ENCODE results near the gene SLC7A7. TPM values are rescaled to one million over a fixed set of nuclear protein-coding genes. Genes with fewer than 3 reads are reported as not detected.

SLC7A7 gene
- total and polyA plus RNA-seq, 2 of the 13 experiments (the other 11 are each of a cell fraction or from before 2014, with no cell fraction given): 0.13 to 0.63 TPM

- TF ChIP-seq ZBED4 (CRISPR knock-in tag; IDR thresholded peaks at IDR 0.05; ENCODE audit: borderline replicate concordance) (peak; percentile 49; the same call in 1 of the 2 replicates), ZBTB10 (CRISPR knock-in tag; IDR thresholded peaks at IDR 0.05; ENCODE audit: borderline replicate concordance) (no peak), BCLAF1 (IDR thresholded peaks at IDR 0.05) (no peak), DMTF1 (CRISPR knock-in tag; IDR thresholded peaks at IDR 0.05) (no peak), ZNF432 (CRISPR knock-in tag; IDR thresholded peaks at IDR 0.05; ENCODE audit: borderline replicate concordance) (no peak), DDIT3 (CRISPR knock-in tag; IDR thresholded peaks at IDR 0.05) (no peak), POLR2AphosphoS5 (IDR thresholded peaks at IDR 0.05; ENCODE audit: low read depth, low read length) (no peak), ZBTB37 (CRISPR knock-in tag; IDR thresholded peaks at IDR 0.05) (no peak)
Measured at GRCh38 chr14:22819151-22819988, 4.1 kb upstream of the SLC7A7 start (continued).

Data from HepG2 (cell line).